OCI-LY7 (cell line): ENCODE measurements around the gene SUSD3. TPM values are rescaled to one million over a fixed set of nuclear protein-coding genes. Genes with fewer than 3 reads are reported as not detected.

Experiments used
- BruUV-seq: library from RNA; stranded (reverse); fragments of 400-500 nt; replicated peaks from 2 replicates; lab custom pipeline; 2021; lab: Mats Ljungman, UMichigan
- CTCF ChIA-PET: fragments of 300-600 bp; sonication (Branson Sonifier 250); formaldehyde crosslinking; loops from one replicate; lab custom pipeline; 2022; ENCODE audit warnings: antibody characterized with exemption; ENCODE audit not compliant: unreplicated experiment; lab: Charles Lee
- POLR2A ChIA-PET: fragments of 300-600 bp; sonication (Branson Sonifier 250); formaldehyde crosslinking; loops from one replicate; lab custom pipeline; 2022; ENCODE audit warnings: antibody characterized with exemption; lab: Charles Lee
- DNase-seq: peaks from one replicate; pipeline ENCODE4 v3.0.0-alpha.2; 2015; ENCODE audit warnings: low spot score
- H2AFZ ChIP-seq: fragments of 200-600 bp; sonication (generic), shearing (Covaris generic); 2 replicates; pipeline ENCODE4 v1.6.1; 2014; ENCODE audit warnings: mild to moderate bottlenecking, antibody characterized with exemption, low read length, moderate library complexity
- H3K27ac ChIP-seq: fragments of 200-600 bp; sonication (generic); 2 replicates; pipeline ENCODE4 v1.5.1; 2014; ENCODE audit warnings: mixed run types, low read depth, mild to moderate bottlenecking, moderate library complexity, low read length, inconsistent platforms; ENCODE audit not compliant: poor library complexity, severe bottlenecking
- H3K36me3 ChIP-seq: fragments of 200-600 bp; sonication (generic); 2 replicates; pipeline ENCODE4 v1.6.1; 2014; ENCODE audit warnings: mild to moderate bottlenecking, antibody characterized with exemption, low read length, moderate library complexity, mixed read lengths; ENCODE audit not compliant: insufficient read depth
- H3K4me1 ChIP-seq: fragments of 200-600 bp; sonication (generic); 2 replicates; pipeline ENCODE4 v1.5.1; 2014; ENCODE audit warnings: mild to moderate bottlenecking, low read length; ENCODE audit not compliant: insufficient read depth, poor library complexity, severe bottlenecking
- H3K4me2 ChIP-seq: fragments of 200-600 bp; sonication (generic); 2 replicates; pipeline ENCODE4 v1.6.1; 2014; ENCODE audit warnings: mild to moderate bottlenecking, low read length
- H3K4me3 ChIP-seq: fragments of 200-600 bp; sonication (generic); 2 replicates; pipeline ENCODE4 v1.5.1; 2014; ENCODE audit warnings: mild to moderate bottlenecking, low read depth, low read length; ENCODE audit not compliant: poor library complexity, severe bottlenecking
- H3K79me2 ChIP-seq: fragments of 200-600 bp; sonication (generic); 2 replicates; pipeline ENCODE4 v1.6.1; 2016; ENCODE audit warnings: low read depth, mild to moderate bottlenecking, low read length, moderate library complexity, mixed read lengths; ENCODE audit not compliant: insufficient read depth
- H3K9me2 ChIP-seq: fragments of 200-600 bp; sonication (generic); 2 replicates; pipeline ENCODE4 v1.6.1; 2016; ENCODE audit warnings: mild to moderate bottlenecking, low read length, mixed read lengths; ENCODE audit not compliant: insufficient read depth
- H3K9me3 ChIP-seq: fragments of 200-600 bp; sonication (generic); 2 replicates; pipeline ENCODE4 v1.6.1; 2014; ENCODE audit warnings: mild to moderate bottlenecking, mixed run types, low read length, mixed read lengths
- H4K20me1 ChIP-seq: fragments of 200-600 bp; sonication (generic); 2 replicates; pipeline ENCODE4 v1.6.1; 2014; ENCODE audit warnings: mild to moderate bottlenecking, antibody characterized with exemption, low read length, moderate library complexity, mixed read lengths; ENCODE audit not compliant: insufficient read depth
- CTCF ChIP-seq: fragments of 200-600 bp; sonication (generic); conservative IDR thresholded peaks from 2 replicates; pipeline ENCODE4 v1.5.1; 2014; ENCODE audit warnings: mild to moderate bottlenecking, antibody characterized with exemption, low read length, moderate library complexity, mixed read lengths
- EZH2phosphoT487 ChIP-seq: fragments of 200-600 bp; sonication (generic); IDR thresholded peaks from 2 replicates; pipeline ENCODE4 v1.6.1; 2018; ENCODE audit warnings: low read depth, borderline replicate concordance, mild to moderate bottlenecking, mixed run types, antibody characterized with exemption, low read length, moderate library complexity, mixed read lengths
- intact Hi-C: fragments of 100-400 bp; cut with micrococcal nuclease; formaldehyde crosslinking; loops from one replicate; pipeline ENCODE4 v1.10.0; 2022; ENCODE audit not compliant: unreplicated experiment
- total RNA-seq, 2 experiments: library from RNA; depleted of rRNA in 1 of 2; stranded (reverse); fragments of >200 nt in 1 of 2; shearing (Covaris generic) in 1 of 2; gene quantifications; 2 replicates each; pipeline ENCODE4 v1.2.3, GENCODE V29; 2014 to 2022

SUSD3 gene
- total RNA-seq, 2 experiments from 2014 or later: 94.1 to 201 TPM

GRCh38 chr9:93127395-93127911, 69.0 kb downstream of the SUSD3 start:
- TF ChIP-seq CTCF: no peak
- TF ChIP-seq EZH2phosphoT487: no peak
- intact Hi-C loops: no loop called here
- H3K79me2 ChIP-seq: no peaks in the 10 kb centered on the region
- no peak overlapping the region for H3K4me2 ChIP-seq
- ChIA-PET CTCF (no interaction called here), POLR2A (no interaction called here)
- H3K9me3 ChIP-seq: no peaks in the 10 kb centered on the region
- no peak for DNase-seq
- BruUV-seq: no TSS peak
- no peaks in the 10 kb centered on the region for H4K20me1 ChIP-seq
- no peaks in the 10 kb centered on the region for H3K36me3 ChIP-seq
- no peaks in the 10 kb centered on the region for H3K9me2 ChIP-seq
- H3K27ac ChIP-seq: no peak overlapping the region
- no peak overlapping the region for H2AFZ ChIP-seq
- H3K4me1 ChIP-seq: peaks cover 11% of the 10 kb centered on the region
- no peak overlapping the region for H3K4me3 ChIP-seq

DNA sequence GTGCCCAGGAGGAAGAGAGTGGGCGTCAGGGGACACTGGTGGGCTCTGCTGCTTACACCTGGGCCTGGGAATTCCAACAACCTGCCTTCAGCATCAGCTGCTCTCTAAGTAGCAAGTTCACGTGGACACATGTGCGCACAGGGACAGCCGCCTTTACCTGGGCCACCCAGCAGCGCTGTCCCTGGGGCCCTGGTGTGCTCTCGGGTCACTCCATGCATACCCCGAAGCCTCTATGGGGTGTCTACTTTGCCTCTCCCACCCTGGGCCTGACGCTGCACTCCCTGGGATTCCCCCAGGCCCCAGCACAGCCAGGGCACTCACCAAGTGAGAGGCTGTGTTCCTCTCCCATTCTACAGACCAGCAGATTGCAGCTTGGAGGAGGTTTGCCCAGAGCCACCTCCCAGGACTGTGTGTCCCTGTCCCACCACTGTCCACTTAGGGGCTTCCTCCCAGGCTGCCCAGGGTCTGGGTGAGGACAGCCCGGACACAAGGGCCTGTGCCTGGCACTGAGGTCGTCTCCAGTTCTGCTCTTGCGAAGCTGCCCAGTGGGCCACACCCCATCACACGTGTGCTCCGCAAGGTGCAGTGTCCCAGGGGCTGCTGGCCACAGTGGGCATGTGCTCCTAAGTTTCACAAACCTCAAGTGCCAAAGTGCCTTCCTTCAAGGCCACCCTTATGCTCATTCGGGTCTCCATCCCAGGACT, 69.7 kb downstream of the SUSD3 start:
- Histone ChIP-seq H2AFZ (no peak overlapping the region), H3K4me1 (peaks cover 13% of the 10 kb centered on the region), H3K4me2 (no peak overlapping the region), H3K27ac (no peak overlapping the region), H3K9me3 (no peaks in the 10 kb centered on the region), H3K79me2 (no peaks in the 10 kb centered on the region), H4K20me1 (no peaks in the 10 kb centered on the region), H3K4me3 (no peak overlapping the region), H3K36me3 (no peaks in the 10 kb centered on the region), H3K9me2 (no peaks in the 10 kb centered on the region)
- CTCF ChIA-PET: no interaction called here
- intact Hi-C loops: no loop called here
- no TSS peak for BruUV-seq
- DNase-seq: no peak
- TF ChIP-seq CTCF: no peak
- no peak for TF ChIP-seq EZH2phosphoT487
- POLR2A ChIA-PET: no interaction called here

GRCh38 chr9:93128715-93129224, 70.3 kb downstream of the SUSD3 start:
- peaks cover 18% of the 10 kb centered on the region for H3K4me1 ChIP-seq
- H2AFZ ChIP-seq: no peak overlapping the region
- BruUV-seq: no TSS peak
- H3K4me2 ChIP-seq: no peak overlapping the region
- H3K4me3 ChIP-seq: no peak overlapping the region
- ChIA-PET POLR2A (no interaction called here), CTCF (no interaction called here)
- no peaks in the 10 kb centered on the region for H3K79me2 ChIP-seq
- H3K9me2 ChIP-seq: no peaks in the 10 kb centered on the region
- TF ChIP-seq CTCF (no peak), EZH2phosphoT487 (no peak)
- no peak for DNase-seq
- no peak overlapping the region for H3K27ac ChIP-seq
- no peaks in the 10 kb centered on the region for H3K9me3 ChIP-seq
- H3K36me3 ChIP-seq: no peaks in the 10 kb centered on the region
- no peaks in the 10 kb centered on the region for H4K20me1 ChIP-seq
- intact Hi-C loops: no loop called here
